SK-N-MC (cell line): Measurements from ENCODE around the gene RBMS3.

Source experiments
- DNase-seq: peaks from one replicate; pipeline ENCODE4 v3.0.0-alpha.2; 2011; ENCODE audit warnings: low read depth, low spot score
- H3K27ac ChIP-seq: fragments of 200-600 bp; sonication (generic); 2 replicates; pipeline ENCODE4 v1.5.1; 2016; ENCODE audit warnings: mixed run types
- H3K36me3 ChIP-seq: fragments of 200-600 bp; sonication (generic); 2 replicates; pipeline ENCODE4 v1.6.1; 2017; ENCODE audit warnings: antibody characterized with exemption, low read length, mixed read lengths; ENCODE audit not compliant: insufficient read depth
- H3K4me3 ChIP-seq: fragments of 200-600 bp; sonication (generic); 2 replicates; pipeline ENCODE4 v1.5.1; 2016
- H3K9ac ChIP-seq: fragments of 200-600 bp; sonication (generic); 2 replicates; pipeline ENCODE4 v1.8.0; 2017; ENCODE audit warnings: mixed run types, mixed read lengths; ENCODE audit not compliant: insufficient read length
- H3K9me3 ChIP-seq: fragments of 200-600 bp; sonication (generic); 2 replicates; pipeline ENCODE4 v1.6.1; 2017; ENCODE audit warnings: low read depth, mild to moderate bottlenecking, antibody characterized with exemption, low read length, moderate library complexity, mixed read lengths
- EZH2 ChIP-seq: fragments of 200-600 bp; sonication (generic); IDR thresholded peaks from one replicate; pipeline ENCODE4 v1.6.1; 2017; ENCODE audit warnings: antibody characterized with exemption
- FOXP2 ChIP-seq: optimal IDR thresholded peaks from 2 replicates; pipeline ENCODE3; 2011; ENCODE audit warnings: mild to moderate bottlenecking, moderate library complexity; ENCODE audit not compliant: insufficient read depth; ENCODE audit errors: extremely low read length, control extremely low read depth
- POLR2AphosphoS5 ChIP-seq: IDR thresholded peaks from 2 replicates; pipeline ENCODE4 v1.6.1; 2012; ENCODE audit warnings: mild to moderate bottlenecking, low read depth, low read length, borderline replicate concordance

The RBMS3 gene

DNA sequence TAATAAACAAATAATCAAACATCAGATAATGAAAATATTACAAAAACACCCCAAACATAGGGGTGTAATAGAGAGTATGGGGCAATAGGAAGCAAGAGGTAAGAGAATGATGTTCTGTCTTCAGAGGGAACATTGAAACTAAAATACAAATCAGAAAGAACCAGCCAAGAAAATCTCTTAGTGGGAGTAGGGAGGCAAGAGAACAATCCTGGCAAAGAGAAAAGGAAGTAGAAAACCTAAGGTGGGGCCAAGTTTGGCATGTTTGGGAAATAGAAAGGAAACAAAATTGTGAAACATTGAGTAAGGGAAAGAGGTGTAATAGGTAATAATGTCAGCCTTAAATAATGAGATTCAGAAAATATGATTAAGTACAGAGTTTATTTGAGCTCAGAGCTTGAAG is 467.1 kb downstream of the RBMS3 start:
- no peak overlapping the region for H3K27ac ChIP-seq
- H3K36me3 ChIP-seq = no peaks in the 10 kb centered on the region
- DNase-seq = no peak
- TF ChIP-seq POLR2AphosphoS5 (no peak), FOXP2 (no peak), EZH2 (no peak)
- no peak overlapping the region for H3K4me3 ChIP-seq
- no peak overlapping the region for H3K9ac ChIP-seq
- H3K9me3 ChIP-seq = no peaks in the 10 kb centered on the region

DNA sequence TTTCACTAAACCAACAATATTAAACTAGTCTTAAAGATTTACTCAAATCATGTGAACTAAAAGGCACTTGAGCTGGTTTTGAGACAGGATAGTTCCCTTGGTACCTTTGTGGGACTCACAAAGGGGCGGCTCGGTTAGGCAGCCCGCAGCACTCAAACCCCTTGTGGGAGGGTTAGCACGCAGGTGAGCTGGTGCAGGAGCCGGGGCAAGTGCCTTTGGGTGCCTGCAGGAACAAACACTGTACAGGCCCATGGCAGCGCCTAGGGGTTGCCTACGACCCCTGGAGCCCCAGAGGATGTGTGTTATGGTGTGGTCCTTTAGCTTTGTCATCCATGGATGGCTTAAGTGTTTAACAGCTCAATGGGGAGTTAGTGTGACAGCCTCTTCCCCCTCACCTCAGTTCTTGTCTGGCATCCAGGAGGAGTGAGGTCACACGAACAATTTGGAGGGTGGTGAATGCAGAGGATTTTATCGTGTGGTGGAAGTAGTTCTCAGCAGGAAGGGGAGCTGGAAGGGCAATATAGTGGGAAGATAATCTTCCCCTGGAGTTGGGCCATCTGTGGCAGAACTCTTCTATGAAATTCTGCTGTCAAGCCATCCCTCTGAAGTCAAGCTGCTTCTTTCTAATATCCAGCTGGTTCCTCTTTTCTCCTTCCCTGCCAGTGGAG is 470.9 kb downstream of the RBMS3 start:
- no peak for TF ChIP-seq FOXP2
- no peak for TF ChIP-seq EZH2
- TF ChIP-seq POLR2AphosphoS5 = no peak
- H3K4me3 ChIP-seq = no peak overlapping the region
- H3K9ac ChIP-seq = no peak overlapping the region
- no peak overlapping the region for H3K27ac ChIP-seq
- no peaks in the 10 kb centered on the region for H3K36me3 ChIP-seq
- no peak for DNase-seq
- H3K9me3 ChIP-seq = no peaks in the 10 kb centered on the region

DNA sequence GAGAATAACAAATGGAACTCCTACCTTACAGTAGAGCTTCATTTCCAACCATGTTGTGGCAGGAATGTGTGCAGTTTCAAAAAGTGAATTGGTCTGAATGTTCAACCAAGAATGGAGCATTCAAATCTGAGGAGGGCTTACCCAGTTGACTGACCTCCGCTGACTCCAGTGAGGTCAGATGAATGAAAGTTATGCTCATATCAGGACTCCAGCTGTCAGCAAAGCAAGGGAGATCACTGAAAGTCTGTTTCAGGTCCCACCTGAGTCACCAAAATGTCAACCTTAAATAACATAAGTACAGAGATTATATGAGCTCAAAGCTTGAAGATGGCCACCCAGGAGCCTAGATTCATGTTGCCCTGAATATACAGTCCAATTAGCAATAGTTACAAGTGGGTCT is 473.5 kb downstream of the RBMS3 start:
- H3K4me3 ChIP-seq = no peak overlapping the region
- no peak overlapping the region for H3K27ac ChIP-seq
- no peaks in the 10 kb centered on the region for H3K36me3 ChIP-seq
- no peak for DNase-seq
- TF ChIP-seq EZH2 = no peak
- no peak for TF ChIP-seq FOXP2
- TF ChIP-seq POLR2AphosphoS5 = no peak
- no peaks in the 10 kb centered on the region for H3K9me3 ChIP-seq
- H3K9ac ChIP-seq = no peak overlapping the region

DNA sequence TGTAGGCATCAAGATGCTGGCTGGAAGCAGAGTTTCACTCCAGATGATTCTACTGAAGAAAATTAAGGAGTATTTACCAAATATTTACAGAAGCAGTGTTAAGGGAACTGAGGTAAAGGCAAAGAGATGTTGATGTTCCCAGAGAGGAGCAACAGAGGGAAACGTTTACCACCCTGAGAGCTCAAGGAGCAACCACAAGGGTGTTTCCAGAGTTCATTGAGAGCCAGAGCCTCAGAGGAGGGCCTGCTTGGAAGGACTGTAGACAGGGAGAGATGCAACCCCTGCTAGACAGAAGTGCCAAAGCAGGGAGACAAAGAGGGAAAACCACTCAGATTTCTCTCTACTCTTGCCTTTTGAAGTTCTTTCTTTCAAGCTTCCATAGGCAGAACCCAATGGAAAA is 474.5 kb downstream of the RBMS3 start:
- no peak for TF ChIP-seq POLR2AphosphoS5
- no peak for TF ChIP-seq FOXP2
- TF ChIP-seq EZH2 = no peak

DNA sequence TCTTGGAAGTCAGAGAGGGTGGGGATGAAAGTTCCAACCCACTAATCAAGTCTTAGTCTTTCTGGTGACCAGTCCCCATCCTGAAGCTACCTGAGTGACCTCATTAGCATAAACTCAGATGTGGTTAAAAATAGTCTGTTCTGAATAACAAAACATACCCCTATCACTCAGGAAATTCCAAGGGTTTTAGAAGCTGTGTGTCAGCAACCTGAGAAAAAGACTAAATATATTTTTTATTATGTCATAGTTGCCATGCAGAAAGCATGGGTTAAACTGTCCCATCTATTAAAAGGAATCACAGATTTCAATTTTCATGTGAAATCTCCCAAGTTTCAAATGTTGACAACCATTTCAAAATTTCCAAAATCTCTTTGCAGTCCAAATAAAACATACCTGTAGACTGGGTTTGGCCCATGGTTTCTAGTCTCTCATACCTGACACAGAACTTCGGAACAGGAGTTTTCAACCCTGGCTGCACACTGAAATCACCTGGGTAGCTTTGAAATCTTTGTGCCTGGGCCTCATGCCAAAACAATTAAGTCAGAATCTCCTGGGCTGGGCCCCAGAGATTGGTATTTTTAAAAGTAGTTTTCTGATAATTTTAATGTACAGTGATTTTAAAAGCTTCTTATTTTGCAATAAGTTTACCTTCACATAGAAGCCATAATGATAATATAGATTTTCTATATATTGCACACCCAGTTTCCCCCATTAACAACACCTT is 476.3 kb downstream of the RBMS3 start:
- Histone ChIP-seq H3K27ac (no peak overlapping the region), H3K4me3 (no peak overlapping the region), H3K9ac (no peak overlapping the region), H3K9me3 (no peaks in the 10 kb centered on the region), H3K36me3 (no peaks in the 10 kb centered on the region)
- no peak for TF ChIP-seq EZH2
- TF ChIP-seq POLR2AphosphoS5 = no peak
- no peak for TF ChIP-seq FOXP2
- DNase-seq = no peak

More for the DNA sequence above, 474.5 kb downstream of the RBMS3 start:
- Histone ChIP-seq H3K4me3 (no peak overlapping the region), H3K36me3 (no peaks in the 10 kb centered on the region), H3K27ac (no peak overlapping the region), H3K9me3 (no peaks in the 10 kb centered on the region), H3K9ac (no peak overlapping the region)
- no peak for DNase-seq

DNA sequence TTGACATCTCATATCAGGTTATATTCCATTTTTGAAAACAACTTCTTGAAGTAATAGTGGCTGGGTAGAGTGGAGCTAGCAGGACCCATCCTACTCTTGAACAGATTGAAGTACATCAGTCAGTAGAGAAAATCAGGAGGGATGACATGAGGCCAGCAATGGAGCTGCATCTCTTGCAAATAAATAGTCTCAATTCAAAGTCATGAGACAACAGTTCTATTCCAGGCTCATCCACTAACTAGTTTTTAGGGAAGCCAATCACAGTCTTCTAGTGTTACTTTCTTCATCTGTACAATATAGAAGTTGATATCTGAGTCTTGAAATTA is 477.2 kb downstream of the RBMS3 start:
- Histone ChIP-seq H3K36me3 (no peaks in the 10 kb centered on the region), H3K9ac (no peak overlapping the region), H3K27ac (no peak overlapping the region), H3K4me3 (no peak overlapping the region), H3K9me3 (no peaks in the 10 kb centered on the region)
- DNase-seq = no peak
- no peak for TF ChIP-seq FOXP2
- no peak for TF ChIP-seq EZH2
- no peak for TF ChIP-seq POLR2AphosphoS5

DNA sequence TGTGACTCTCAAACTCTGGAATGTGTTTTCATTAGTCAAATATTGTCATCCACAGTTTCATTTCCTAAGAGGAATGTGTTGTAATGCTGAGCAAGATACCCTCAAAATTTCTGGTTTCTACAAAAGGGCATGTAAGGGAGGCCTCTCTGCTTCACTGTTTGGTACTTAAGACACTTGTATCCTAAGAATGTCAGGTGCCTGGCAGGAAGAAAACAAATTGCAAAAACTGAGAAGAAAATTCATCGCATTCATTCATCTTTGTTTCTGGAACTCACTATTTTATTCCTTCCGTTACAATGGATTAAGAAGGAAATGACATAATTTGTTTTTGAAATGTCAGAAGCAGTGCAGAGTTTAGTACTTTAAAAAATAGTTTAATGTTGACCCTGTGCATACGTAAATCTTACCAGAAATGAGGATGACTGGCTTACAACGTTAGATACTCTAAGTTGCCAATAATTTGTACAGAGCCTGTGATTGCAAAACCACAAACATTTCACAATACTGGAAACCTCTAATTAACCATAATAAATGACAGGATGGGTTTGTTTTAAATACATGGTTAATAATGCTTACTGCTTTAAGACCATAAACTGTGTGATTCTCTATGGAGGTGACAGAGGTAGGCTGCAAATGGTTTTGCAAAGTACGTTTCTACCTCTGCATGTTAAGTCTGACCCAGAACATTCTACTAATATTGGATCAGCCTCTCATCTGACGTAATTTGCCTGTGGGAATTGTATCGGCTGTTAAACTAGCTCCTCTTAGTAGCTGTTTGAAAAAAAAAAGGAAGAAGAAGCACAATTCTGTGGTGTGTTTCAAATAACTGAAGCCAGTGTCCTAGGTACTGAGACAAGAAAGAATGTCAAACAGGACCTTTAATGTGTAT is 477.8 kb downstream of the RBMS3 start:
- Histone ChIP-seq H3K9me3 (no peaks in the 10 kb centered on the region), H3K4me3 (no peak overlapping the region), H3K9ac (no peak overlapping the region), H3K27ac (no peak overlapping the region), H3K36me3 (no peaks in the 10 kb centered on the region)
- TF ChIP-seq POLR2AphosphoS5 (no peak), EZH2 (no peak), FOXP2 (no peak)
- no peak for DNase-seq
